GM19035 (cell line): ENCODE data around the gene SIGMAR1.
"Not testable (repeated sequence)": the region's sequence is repeated elsewhere in the genome, so short reads cannot be mapped to it uniquely, and the experiment has no call there.

Source experiments
- ATAC-seq: cut with Tn5 transposase; IDR thresholded peaks from one replicate; pipeline ENCODE4 v1.9.1; 2021; ENCODE audit not compliant: unreplicated experiment

The SIGMAR1 gene

GRCh38 chr9:34655394-34655793, 17.8 kb upstream of the SIGMAR1 start:
- ATAC-seq = no peak

- no peak for ATAC-seq
These were observed 16.9 kb upstream of the SIGMAR1 start for GRCh38 chr9:34654323-34655051.

- no peak for ATAC-seq
These were observed 15.8 kb upstream of the SIGMAR1 start for GRCh38 chr9:34653151-34654072.

- ATAC-seq = no peak
These were observed 15.0 kb upstream of the SIGMAR1 start for GRCh38 chr9:34652602-34653000.

- no peak for ATAC-seq
These were observed 14.5 kb upstream of the SIGMAR1 start, which contains the start of gene IL11RA for GRCh38 chr9:34651876-34652601. IL11RA (plus strand) TSS chr9:34652185; CDS start chr9:34655218, 3,033 bp downstream.

GRCh38 chr9:34651321-34651720, 13.7 kb upstream of the SIGMAR1 start:
- no peak for ATAC-seq

GRCh38 chr9:34650816-34651215, 13.2 kb upstream of the SIGMAR1 start:
- no peak for ATAC-seq

GRCh38 chr9:34648673-34649072, 11.1 kb upstream of the SIGMAR1 start:
- no peak for ATAC-seq

- ATAC-seq = no peak
These were observed 10.1 kb upstream of the SIGMAR1 start for GRCh38 chr9:34647651-34648050.

GRCh38 chr9:34647084-34647403, 9.5 kb upstream of the SIGMAR1 start:
- no peak for ATAC-seq

- ATAC-seq = peak; percentile 91
These were observed 8.9 kb upstream of the SIGMAR1 start, which contains the start of gene GALT for GRCh38 chr9:34646211-34647083. GALT (plus strand) TSS chr9:34646675; CDS start chr9:34646705, 30 bp downstream.

- no peak for ATAC-seq
These were observed 7.3 kb upstream of the SIGMAR1 start for GRCh38 chr9:34644766-34645314.

- no peak for ATAC-seq
These were observed 5.1 kb upstream of the SIGMAR1 start for GRCh38 chr9:34642679-34643078.

- ATAC-seq = not testable (repeated sequence)
These were observed 1.7 kb upstream of the SIGMAR1 start for GRCh38 chr9:34639322-34639721.

GRCh38 chr9:34638138-34638445, 505 bp upstream of the SIGMAR1 start:
- peak; percentile 3 for ATAC-seq

GRCh38 chr9:34636791-34637355, 714 bp downstream of the SIGMAR1 start:
- ATAC-seq = peak; percentile 16

GRCh38 chr9:34635556-34635955, 2.0 kb downstream of the SIGMAR1 start:
- ATAC-seq = no peak

GRCh38 chr9:34634551-34635248, 2.9 kb downstream of the SIGMAR1 start:
- no peak for ATAC-seq

GRCh38 chr9:34633851-34634550, 3.6 kb downstream of the SIGMAR1 start:
- no peak for ATAC-seq
